HG02588 (cell line): ENCODE measurements around the gene RFPL4A.

Source experiments
- ATAC-seq: cut with Tn5 transposase; IDR thresholded peaks from one replicate; pipeline ENCODE4 v1.9.1; 2021; ENCODE audit warnings: mild to moderate bottlenecking, moderate library complexity; ENCODE audit not compliant: unreplicated experiment

RFPL4A gene

DNA sequence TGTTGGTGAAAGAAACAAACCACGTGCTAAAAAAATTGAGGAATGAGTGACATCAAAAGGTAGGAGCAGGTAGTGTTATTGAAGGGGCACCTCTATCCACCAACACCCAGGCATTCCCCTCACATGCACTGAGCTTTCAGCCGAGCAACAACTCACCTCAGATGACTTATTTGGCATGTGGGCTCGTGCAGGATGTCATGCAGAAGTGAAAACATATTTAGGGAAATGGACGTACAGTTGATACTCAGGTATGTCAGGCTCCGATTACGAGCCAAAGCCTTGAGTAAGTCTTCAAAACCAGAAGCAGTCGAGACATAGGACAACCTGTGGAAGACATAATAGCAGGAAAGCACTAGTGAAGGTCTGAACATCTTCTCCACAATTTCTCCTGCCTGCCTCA is 42.5 kb downstream of the RFPL4A start:
- no peak for ATAC-seq

GRCh38 chr19:55802281-55802680 is 43.4 kb downstream of the RFPL4A start:
- no peak for ATAC-seq

GRCh38 chr19:55809381-55810058 is 50.6 kb downstream of the RFPL4A start:
- no peak for ATAC-seq

GRCh38 chr19:55811340-55811739 is 52.4 kb downstream of the RFPL4A start:
- ATAC-seq, result no peak

GRCh38 chr19:55812449-55812848 is 53.6 kb downstream of the RFPL4A start:
- no peak for ATAC-seq
